HK-2 (cell line): ENCODE results near the gene TRAPPC2L.

ENCODE experiments used
- DNase-seq: peaks from one replicate; pipeline ENCODE4 v3.0.0-alpha.2; 2018; ENCODE audit not compliant: unreplicated experiment

Gene TRAPPC2L

DNA sequence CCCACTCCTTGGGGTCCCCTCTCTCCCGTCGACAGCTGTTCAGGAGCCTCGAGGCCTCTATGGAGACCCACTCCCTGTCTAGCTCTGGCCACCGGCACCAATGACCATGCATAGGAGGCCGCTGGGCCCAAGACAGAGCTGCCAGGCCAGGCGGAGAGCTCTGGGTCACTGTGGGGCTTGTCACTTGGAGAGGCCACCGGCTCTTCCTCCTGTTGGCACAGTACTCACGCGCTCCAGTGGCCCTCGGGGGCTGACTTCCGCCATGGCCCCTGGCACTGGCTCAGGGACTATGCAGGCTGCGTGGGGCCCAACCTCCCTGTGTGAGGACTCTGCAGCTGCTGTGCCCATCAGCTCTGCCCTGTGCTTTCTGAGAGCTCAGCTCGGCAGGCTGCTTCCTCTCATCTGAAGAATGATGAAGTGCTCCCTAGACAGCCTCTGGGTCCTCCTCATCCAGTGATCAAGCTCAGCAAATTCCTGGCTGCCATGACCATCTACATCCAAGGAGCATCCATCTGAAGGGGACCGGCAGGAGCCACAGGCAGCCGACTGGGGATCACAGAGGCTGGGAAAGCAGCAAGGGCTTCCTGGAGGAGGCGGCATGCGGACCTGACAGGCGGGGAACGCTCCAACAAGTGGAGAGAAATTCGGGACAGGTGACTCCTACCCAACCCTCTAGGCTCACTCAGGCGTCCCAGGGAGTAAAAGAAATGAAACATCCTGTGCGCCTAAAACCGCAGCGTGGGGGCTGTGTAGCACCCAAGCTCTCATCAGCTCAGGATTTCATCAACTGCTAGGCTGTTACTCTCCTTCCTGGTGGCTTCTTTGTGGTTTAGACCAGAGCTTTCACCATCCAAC lies 17.0 kb upstream of the TRAPPC2L start:
- DNase-seq: no peak

DNA sequence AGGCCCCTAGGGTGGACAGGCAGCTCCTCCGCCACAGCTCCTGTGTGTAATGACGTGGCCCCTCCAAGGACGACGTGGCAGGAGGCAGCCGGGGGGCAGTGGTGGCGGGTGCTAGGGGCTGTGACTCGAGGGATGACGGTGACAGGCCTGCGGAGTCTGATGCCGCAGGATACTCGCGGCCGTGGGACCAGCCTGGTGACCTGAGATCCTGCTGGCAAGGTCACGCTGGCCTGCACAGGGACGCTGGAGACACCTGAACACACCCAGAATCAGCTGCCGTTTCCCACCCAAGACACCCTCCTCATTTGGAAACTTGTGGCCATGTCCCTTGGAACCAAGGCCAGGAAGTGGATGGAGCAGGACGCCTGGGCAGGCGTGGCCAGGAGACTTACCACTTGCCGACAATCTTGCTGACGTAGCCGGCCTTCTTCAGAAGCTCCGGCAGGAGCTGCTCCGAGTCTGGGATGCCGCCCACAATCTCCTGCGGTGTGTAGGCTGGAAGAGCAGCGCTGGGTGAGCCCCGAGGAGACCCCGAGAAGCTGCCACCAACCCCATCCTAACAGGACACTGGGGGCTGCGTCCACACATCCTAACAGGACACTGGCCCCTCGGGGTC lies 16.2 kb upstream of the TRAPPC2L start:
- no peak for DNase-seq

DNA sequence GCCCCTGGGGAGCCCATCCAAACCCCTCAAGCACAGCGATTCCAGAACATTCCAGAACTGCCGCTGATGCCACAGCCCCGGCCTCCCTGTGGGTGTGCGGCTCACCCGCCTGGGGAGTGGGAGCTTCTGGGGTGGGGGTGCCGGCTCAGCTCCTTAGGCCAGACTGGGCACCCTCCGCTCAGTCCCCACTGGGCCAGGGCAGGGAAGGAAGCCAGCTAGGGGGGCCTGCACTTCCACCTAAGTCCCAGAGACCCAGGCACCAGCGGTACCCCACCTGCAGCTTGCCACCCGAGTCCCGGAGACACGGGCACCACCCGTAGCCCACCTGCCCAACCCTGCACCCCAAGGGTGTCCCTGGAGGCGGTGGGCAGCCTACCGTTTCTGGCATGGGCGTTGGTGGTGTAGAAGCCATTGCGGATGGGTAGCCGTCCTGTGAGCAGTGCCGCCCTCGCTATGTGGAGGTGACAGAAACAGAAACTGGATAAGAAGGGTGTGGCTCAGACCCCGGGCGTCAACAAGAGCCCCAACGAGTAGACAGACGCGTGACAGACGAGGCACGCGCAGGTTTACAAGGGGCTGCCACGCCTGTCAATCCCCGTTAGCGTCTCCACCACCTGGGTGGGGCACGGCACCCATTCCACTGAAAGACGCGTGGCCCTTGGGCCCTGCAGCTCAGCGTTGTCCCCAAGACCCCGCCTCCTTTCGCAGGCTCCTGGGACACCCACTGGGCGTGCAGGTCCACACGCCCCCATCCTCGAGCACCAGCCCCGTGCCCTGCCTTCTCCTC lies 15.2 kb upstream of the TRAPPC2L start:
- no peak for DNase-seq

- no peak for DNase-seq
Measured at GRCh38 chr16:88842308-88842756, 14.6 kb upstream of the TRAPPC2L start.

DNA sequence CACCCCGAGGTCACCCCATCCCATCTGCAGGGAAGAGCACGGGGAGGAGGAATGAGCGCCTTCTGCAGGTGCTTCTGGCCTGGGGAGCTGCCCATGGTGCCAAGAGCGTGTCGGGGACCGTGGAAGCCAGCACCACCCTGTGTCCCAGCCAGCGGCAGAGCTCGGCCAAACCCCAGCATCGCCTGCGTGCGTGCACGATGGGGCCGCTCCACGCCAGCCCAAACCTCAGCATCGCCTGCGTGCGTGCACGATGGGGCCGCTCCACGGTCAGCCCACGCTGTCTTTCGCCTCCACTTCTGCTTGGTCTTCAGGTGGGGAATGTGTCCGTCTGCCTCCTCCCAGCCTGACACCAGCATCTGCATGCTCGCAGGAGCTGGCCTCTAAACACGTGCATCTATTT lies 14.1 kb upstream of the TRAPPC2L start:
- no peak for DNase-seq

DNA sequence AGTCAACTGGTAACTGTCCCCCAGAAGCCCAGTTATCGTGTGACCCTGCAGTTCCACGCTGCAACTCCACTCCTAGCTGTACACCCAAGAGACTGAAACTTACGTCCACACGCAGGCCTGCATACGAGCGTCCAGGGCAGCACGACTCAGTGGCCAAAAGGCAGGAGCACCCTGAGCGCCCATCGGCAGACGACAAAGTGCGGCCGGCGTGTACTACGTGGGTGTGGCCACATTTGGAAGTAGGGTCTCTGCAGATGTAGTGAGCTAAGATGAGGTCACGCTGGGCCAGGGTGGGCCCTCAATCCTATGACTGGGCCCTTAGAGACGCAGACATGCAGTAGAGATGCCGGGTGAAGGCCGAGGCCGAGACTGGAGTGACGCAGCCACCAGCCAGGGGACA lies 13.7 kb upstream of the TRAPPC2L start:
- DNase-seq: no peak

- no peak for DNase-seq
Measured at GRCh38 chr16:88844419-88845036, 12.4 kb upstream of the TRAPPC2L start.

- DNase-seq: no peak
Measured at GRCh38 chr16:88846088-88846487, 10.8 kb upstream of the TRAPPC2L start.

DNA sequence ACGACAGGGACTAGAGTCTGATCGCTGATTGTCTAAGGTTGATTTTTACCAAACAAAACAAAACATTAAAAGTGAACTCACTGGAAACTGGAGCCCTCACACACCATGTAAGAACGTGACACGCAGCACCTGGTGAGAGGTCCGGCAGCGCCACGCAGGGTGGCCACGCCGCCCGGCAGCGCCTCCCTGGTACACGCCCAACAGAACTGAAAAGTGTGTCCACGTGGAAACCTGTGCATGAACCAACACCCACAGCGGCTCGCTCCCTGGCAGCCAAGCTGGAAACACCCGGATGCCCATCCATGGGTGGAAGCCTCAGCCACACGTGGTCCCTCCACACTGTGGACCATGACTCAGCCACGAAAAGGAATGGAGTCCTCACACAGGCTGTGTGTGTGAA lies 9.3 kb upstream of the TRAPPC2L start:
- no peak for DNase-seq

GRCh38 chr16:88848557-88848956 lies 8.4 kb upstream of the TRAPPC2L start:
- DNase-seq: no peak

DNA sequence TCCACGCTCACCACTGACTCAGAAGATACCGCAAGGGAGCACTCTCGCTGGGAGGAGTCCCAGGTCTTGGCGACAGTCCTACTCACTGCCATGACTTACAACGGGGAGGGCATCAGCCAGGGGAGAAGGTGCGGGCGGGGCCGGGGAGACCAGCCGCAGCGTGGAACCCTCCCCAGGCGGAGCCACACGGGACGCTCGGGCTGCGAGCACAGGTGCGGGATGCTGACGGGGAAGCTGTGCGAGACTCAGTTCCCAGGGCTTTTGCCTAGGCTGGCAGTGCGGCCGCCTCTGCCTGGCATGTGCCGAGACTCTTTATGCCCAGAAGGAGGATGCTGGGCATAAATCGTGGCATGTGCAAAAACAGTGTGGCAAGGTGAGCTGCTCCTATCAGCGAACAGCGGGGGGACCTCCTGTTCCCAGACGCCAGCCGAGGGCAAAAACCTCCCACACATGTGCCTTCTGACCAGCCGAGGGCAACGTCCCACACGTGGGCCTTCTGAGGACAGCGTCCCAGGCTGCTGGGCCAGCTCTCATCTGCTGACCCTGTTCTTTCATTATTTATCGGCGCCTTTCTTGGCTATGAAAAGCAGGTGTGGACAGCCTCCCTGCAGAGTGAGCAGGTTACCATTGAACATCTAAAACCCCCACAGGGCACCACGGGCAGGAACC lies 6.3 kb upstream of the TRAPPC2L start:
- no peak for DNase-seq

DNA sequence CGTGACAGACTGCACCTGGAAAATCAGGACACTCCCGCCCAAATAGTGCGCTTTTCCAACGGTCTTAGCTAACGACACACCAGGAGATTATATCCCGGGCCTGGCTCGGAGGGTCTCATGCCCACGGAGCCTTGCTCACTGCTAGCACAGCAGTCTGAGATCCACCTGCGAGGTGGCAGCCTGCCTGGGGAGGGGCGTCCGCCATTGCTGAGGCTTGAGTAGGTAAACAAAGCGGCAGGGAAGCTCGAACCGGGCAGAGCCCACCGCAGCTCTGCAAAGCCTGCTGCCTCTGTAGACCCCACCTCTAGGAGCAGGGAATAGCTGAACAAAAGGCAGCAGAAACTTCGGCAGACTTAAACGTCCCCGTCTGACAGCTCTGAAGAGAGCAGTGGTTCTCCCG lies 5.3 kb upstream of the TRAPPC2L start:
- no peak for DNase-seq

DNA sequence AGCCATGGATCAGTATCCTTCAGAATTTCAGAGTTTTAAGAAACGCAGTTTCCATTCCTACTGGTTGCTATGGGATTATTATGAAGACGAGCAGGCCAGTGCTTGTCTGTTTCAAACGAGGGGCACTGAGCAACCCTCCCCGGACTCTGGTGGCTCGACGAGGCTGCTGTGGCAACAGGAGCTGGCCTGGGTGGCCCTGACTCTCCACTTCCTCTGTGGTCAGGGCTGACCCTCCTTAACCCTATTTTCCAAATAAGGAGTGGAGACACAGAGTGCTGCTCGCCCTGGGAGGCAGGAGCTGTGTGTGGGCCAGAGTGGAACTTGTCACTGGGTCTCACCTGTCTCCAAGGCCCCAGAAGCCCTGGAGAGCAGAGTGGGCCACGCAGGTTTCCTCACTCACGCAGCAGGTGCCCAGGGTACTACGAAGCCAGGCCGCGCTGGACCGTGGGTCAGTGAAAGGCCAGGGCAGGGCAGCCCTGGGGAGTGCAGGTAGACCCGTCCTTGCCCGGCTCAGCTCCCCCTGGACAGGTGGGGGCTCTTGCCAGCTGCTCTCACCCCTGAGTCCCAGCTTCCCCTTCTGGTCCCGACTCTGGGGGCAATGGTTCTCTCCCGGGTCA lies 3.5 kb upstream of the TRAPPC2L start:
- DNase-seq: no peak

DNA sequence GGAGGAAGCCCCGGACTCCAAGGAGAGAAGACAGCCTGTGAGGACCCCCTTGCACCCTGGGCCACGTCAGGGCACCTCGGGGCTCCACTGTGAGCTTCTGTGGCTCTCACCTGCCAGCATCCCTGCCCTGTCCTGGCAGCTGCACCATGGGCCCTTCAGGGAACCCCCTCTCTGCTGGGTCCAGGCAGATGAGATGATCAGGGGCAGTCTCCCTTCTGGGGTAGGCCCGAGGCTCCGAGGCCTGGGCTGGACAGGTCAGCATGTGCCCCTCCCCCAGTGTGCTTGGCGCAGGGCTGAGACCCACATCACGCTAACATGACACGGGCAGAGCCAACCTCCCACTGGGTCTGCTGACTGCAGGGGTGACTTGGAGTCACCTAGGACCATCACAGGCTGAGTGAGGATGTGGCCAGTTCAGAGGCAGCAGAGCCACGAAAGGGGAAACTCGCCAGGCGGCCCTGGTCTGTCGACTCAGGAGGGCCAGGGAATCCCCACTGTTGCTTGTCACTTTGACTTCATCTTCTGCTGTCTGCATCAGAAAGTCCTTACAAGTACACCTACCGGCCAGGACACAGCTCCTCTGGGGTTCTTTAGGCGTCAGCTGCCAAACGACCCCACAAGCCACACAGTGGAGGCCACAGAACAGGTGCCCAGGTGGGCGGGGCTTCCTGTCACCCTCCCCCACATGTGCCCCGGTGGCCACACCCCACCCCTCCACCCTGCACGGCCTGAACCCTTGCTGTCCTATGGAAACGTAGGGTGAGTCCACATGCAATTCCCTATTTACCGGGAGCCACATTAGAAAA lies 2.4 kb upstream of the TRAPPC2L start:
- no peak for DNase-seq

- no peak for DNase-seq
Measured at GRCh38 chr16:88855176-88855575, 1.8 kb upstream of the TRAPPC2L start.

DNA sequence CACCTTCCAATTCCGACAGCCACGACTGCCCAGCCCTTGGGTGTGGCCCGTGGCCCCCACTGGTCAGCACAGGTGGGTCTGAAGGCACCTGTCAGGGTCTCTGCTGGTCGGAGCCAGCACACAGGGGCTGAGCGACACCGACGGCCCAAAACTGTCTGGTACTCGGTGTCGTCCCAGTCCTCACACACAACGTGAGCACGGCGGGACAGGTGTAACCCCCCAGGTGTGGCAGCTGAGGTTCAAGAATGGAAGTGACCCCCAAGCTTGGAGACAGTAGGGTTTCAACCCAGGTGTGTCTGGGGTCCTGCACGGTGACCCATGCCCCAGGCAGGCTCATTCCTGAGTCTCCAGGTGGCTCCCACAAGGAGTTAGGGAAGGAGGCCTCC lies 1.2 kb upstream of the TRAPPC2L start:
- no peak for DNase-seq

DNA sequence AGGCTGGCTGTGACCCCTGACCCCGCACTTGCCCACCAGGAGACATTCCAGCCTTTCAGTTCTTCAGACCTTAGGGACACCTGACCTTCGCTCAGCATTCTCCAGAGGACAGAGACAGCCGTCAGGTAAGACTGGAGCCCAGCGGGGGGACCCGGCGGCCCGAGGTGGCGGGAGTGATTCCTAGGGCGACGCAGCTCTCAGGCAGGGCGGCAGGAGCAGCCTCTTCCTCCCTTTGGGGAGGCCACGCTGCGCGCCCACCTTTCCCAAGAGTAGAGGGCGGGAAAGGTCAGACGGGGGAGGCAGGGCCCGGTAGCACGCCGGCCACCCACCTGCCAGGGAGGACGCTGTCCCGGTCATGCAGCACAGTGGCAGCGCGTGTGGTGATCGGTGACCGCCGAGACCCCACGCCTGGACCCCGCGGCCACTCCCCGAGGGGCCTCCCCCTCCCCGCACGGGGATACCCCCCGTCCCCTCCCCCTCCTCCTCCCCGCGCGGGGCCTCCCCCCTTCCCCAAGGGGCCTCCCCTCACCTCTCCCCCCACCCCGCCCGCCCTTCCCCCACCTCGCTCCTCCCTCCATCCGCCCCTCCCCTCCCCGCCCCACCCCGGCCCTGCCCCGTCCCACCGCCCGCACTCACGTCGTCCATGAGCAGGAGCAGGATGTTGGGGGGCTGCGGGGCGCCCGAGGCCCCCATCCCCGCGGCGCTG lies 652 bp upstream of the TRAPPC2L start:
- DNase-seq: no peak

GRCh38 chr16:88857728-88858339 lies 907 bp downstream of the TRAPPC2L start:
- DNase-seq: peak; percentile 63

DNA sequence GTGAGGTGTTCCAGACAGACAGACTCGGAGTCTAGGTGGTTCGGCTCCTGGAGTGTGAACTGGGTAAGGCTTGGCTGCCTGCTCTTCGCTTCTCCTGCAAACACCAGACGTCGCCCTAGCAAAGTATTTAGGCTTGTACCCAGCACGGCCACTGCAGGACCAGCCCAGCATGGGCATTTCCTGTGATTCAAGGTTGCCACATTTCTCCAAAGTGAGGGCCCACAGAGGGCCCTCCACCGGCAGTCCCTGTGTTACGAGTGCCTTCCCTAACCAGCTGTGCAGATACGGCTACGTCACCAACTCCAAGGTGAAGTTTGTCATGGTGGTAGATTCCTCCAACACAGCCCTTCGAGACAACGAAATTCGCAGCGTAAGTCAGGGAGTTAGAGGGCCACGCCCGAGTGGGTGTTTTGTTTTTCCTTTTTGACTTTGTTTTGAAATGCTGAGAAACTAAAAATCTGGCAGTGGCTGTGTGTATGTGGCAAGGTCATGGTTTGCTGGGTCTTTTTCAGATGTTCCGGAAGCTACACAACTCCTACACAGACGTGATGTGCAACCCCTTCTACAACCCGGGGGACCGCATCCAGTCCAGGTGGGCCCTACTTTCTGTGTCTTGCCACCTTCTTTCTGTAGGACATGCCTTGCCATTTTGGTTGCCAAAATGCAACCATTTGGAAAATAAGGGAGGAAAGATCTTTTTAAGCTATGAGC lies 2.6 kb downstream of the TRAPPC2L start:
- no peak for DNase-seq
